GM21619 (cell line): ENCODE data around the gene RASAL2.

Experiments used
- ATAC-seq: cut with Tn5 transposase; IDR thresholded peaks from one replicate; pipeline ENCODE4 v1.9.1; 2021; ENCODE audit not compliant: unreplicated experiment

The RASAL2 gene

GRCh38 chr1:178483251-178483957 is 389.5 kb downstream of the RASAL2 start:
- ATAC-seq = no peak

- no peak for ATAC-seq
These were observed 390.9 kb downstream of the RASAL2 start for GRCh38 chr1:178484698-178485225.

- ATAC-seq = no peak
These were observed 391.7 kb downstream of the RASAL2 start for GRCh38 chr1:178485541-178485981.

- ATAC-seq = no peak
These were observed 392.5 kb downstream of the RASAL2 start for GRCh38 chr1:178486100-178487069.

- no peak for ATAC-seq
These were observed 393.2 kb downstream of the RASAL2 start for GRCh38 chr1:178487070-178487615.

GRCh38 chr1:178488393-178488792 is 394.5 kb downstream of the RASAL2 start:
- ATAC-seq = no peak

- no peak for ATAC-seq
These were observed 395.5 kb downstream of the RASAL2 start for GRCh38 chr1:178489399-178489798.

- ATAC-seq = no peak
These were observed 396.2 kb downstream of the RASAL2 start for GRCh38 chr1:178490136-178490535.

- no peak for ATAC-seq
These were observed 397.1 kb downstream of the RASAL2 start for GRCh38 chr1:178490967-178491366.

- ATAC-seq = no peak
These were observed 397.8 kb downstream of the RASAL2 start for GRCh38 chr1:178491721-178492120.

GRCh38 chr1:178492341-178492740 is 398.4 kb downstream of the RASAL2 start:
- no peak for ATAC-seq

- ATAC-seq = no peak
These were observed 399.4 kb downstream of the RASAL2 start for GRCh38 chr1:178493301-178493741.

GRCh38 chr1:178494569-178494971 is 400.7 kb downstream of the RASAL2 start:
- ATAC-seq = no peak

GRCh38 chr1:178495158-178495557 is 401.3 kb downstream of the RASAL2 start:
- ATAC-seq = no peak

- ATAC-seq = no peak
These were observed 402.0 kb downstream of the RASAL2 start for GRCh38 chr1:178495741-178496409.

GRCh38 chr1:178496410-178497135 is 402.7 kb downstream of the RASAL2 start, which contains the start of gene CLEC20A:
CLEC20A (minus strand) TSS chr1:178496964; CDS start chr1:178496939, 25 bp downstream.
- no peak for ATAC-seq

GRCh38 chr1:178497903-178498478 is 404.1 kb downstream of the RASAL2 start:
- ATAC-seq = no peak

- ATAC-seq = no peak
These were observed 405.2 kb downstream of the RASAL2 start for GRCh38 chr1:178498896-178499675.
